Suprapubic skin (tissue), 4 donors: ENCODE data around the gene PRICKLE3. TPM values are rescaled to one million over a fixed set of nuclear protein-coding genes. Genes with fewer than 3 reads are reported as not detected.

Source experiments
- DNase-seq, 2 donors: peaks; one replicate each; pipeline ENCODE4 v3.0.0-alpha.2; 2019; ENCODE audit warnings: low spot score in 2 of 2
- H3K27ac ChIP-seq: fragments of 200-600 bp; sonication (generic); one replicate; pipeline ENCODE4 v1.5.1; 2019
- H3K27me3 ChIP-seq: fragments of 200-600 bp; sonication (generic); one replicate; pipeline ENCODE4 v1.5.1; 2019
- H3K36me3 ChIP-seq: fragments of 200-600 bp; sonication (generic); one replicate; pipeline ENCODE4 v1.5.1; 2019
- H3K4me1 ChIP-seq: fragments of 200-600 bp; sonication (generic); one replicate; pipeline ENCODE4 v1.5.1; 2019
- H3K4me3 ChIP-seq: fragments of 200-600 bp; sonication (generic); one replicate; pipeline ENCODE4 v1.5.1; 2019; ENCODE audit warnings: mild to moderate bottlenecking
- H3K9me3 ChIP-seq: fragments of 200-600 bp; sonication (generic); one replicate; pipeline ENCODE4 v1.5.1; 2019
- CTCF ChIP-seq, 2 donors: fragments of 200-600 bp in 1 of 2; fragments of 450-650 bp in 1 of 2; sonication (generic) in 1 of 2; IDR thresholded peaks; one replicate each; pipeline ENCODE4 v1.5.1; 2016 to 2019; ENCODE audit warnings: antibody characterized with exemption in 2 of 2, mild to moderate bottlenecking in 1 of 2, moderate library complexity in 1 of 2
- EP300 ChIP-seq: sonication (generic); formaldehyde crosslinking; IDR thresholded peaks from one replicate; pipeline ENCODE4 v1.6.1; 2017; ENCODE audit warnings: antibody characterized with exemption
- POLR2A ChIP-seq, 2 donors: fragments of 450-650 bp; IDR thresholded peaks; one replicate each; pipeline ENCODE4 v1.6.1; 2017; ENCODE audit warnings: antibody characterized with exemption in 2 of 2, mild to moderate bottlenecking in 2 of 2, moderate library complexity in 2 of 2
- POLR2AphosphoS5 ChIP-seq, 3 donors: sonication (generic); formaldehyde crosslinking; IDR thresholded peaks; one replicate each; pipeline ENCODE4 v1.6.1; 2017; ENCODE audit warnings: antibody characterized with exemption in 3 of 3
- WGBS: methylation state at CpG from one replicate; pipeline ENCODE4 v1.1.5; 2018; 5-methylcytosine and 5-hydroxymethylcytosine counted together
- total RNA-seq, 4 donors: library from RNA; depleted of rRNA; stranded (reverse); fragments of >200 nt; gene quantifications; one replicate each; pipeline ENCODE4 v1.1.0, GENCODE V29; 2016

Gene PRICKLE3
- total RNA-seq, 4 donors from 2014 or later = 20.8 to 47.9 (median 31.1) TPM

GRCh38 chrX:49202022-49202421, 15.8 kb upstream of the PRICKLE3 start:
- Histone ChIP-seq H3K27ac (no peak overlapping the region), H3K4me1 (peaks cover 7% of the 10 kb centered on the region), H3K36me3 (no peaks in the 10 kb centered on the region), H3K27me3 (no peaks in the 10 kb centered on the region), H3K9me3 (no peaks in the 10 kb centered on the region), H3K4me3 (no peak overlapping the region)
- WGBS = 88% methylated on average over 2 of the region's 2 CpGs
- no peak for TF ChIP-seq EP300
- TF ChIP-seq POLR2AphosphoS5 (IDR thresholded peaks at IDR 0.05) = no peak
- no peak for TF ChIP-seq CTCF (IDR thresholded peaks at IDR 0.05)
- no peak for TF ChIP-seq POLR2A (IDR thresholded peaks at IDR 0.05)
- no peak for DNase-seq

GRCh38 chrX:49199906-49200771, 14.0 kb upstream of the PRICKLE3 start, which contains the start of gene SYP:
Gene SYP, minus strand, starts transcription at chrX:49200193. Its CDS starts 7 bp downstream, at chrX:49200186.
- peak; percentile 91 to 92 for DNase-seq
- TF ChIP-seq CTCF (IDR thresholded peaks at IDR 0.05) = no peak
- peak in 1 of 2 donors; percentile 26 for TF ChIP-seq POLR2A (IDR thresholded peaks at IDR 0.05)
- Histone ChIP-seq H3K27ac (no peak within 1 kb of the TSS), H3K27me3 (no peaks in the 10 kb centered on the region), H3K36me3 (no peaks in the 10 kb centered on the region), H3K4me3 (peak within 1 kb of the TSS; percentile 45), H3K4me1 (peaks cover 7% of the 10 kb centered on the region), H3K9me3 (no peaks in the 10 kb centered on the region)
- WGBS = 32% methylated on average over 38 of the region's 61 CpGs

- Histone ChIP-seq H3K27me3 (no peaks in the 10 kb centered on the region), H3K36me3 (no peaks in the 10 kb centered on the region), H3K27ac (no peak overlapping the region), H3K9me3 (no peaks in the 10 kb centered on the region), H3K4me1 (peaks cover 7% of the 10 kb centered on the region), H3K4me3 (peak overlapping the region; percentile 45)
- no peak for DNase-seq
- TF ChIP-seq POLR2A (IDR thresholded peaks at IDR 0.05) = no peak
- no peak for TF ChIP-seq EP300
- no peak for TF ChIP-seq CTCF (IDR thresholded peaks at IDR 0.05)
- no peak for TF ChIP-seq POLR2AphosphoS5 (IDR thresholded peaks at IDR 0.05)
- 39% methylated on average over 11 of the region's 11 CpGs for WGBS
Observed at GRCh38 chrX:49199315-49199595, 13.1 kb upstream of the PRICKLE3 start.

- Histone ChIP-seq H3K4me3 (no peak overlapping the region), H3K27ac (no peak overlapping the region), H3K4me1 (peaks cover 7% of the 10 kb centered on the region), H3K36me3 (no peaks in the 10 kb centered on the region), H3K27me3 (no peaks in the 10 kb centered on the region), H3K9me3 (no peaks in the 10 kb centered on the region)
- WGBS = 47% methylated on average over 12 of the region's 12 CpGs
- no peak for DNase-seq
- TF ChIP-seq POLR2A (IDR thresholded peaks at IDR 0.05) (no peak), EP300 (no peak), CTCF (IDR thresholded peaks at IDR 0.05) (no peak)
Observed at GRCh38 chrX:49198540-49199314, 12.6 kb upstream of the PRICKLE3 start.

DNA sequence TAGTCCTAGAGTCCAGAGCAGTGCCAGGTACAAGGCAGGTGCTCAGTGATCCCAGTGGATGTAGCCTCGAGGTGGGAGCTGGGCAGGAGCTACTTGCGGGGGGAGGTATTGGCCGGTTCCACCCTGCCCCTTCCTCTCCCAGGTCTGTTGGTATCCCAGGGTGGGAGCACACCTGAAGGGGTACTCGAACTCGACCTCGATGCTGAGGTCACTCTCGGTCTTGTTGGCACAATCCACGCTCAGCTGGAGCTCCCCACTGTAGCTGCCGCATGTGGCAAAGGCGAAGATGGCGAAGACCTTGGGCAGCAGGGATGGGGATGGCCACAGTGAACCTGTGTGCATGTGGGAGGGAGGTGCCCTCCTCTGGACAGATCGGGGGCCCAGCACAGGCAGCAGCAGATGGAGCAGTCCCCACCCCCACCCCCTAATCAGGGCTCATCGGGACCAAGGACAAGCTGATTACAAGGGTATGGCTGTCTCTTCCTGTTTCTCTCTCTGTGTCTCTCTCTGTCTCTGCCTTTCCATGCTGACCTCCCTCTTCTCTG, 11.4 kb upstream of the PRICKLE3 start:
- Histone ChIP-seq H3K27ac (no peak overlapping the region), H3K27me3 (no peaks in the 10 kb centered on the region), H3K4me3 (no peak overlapping the region), H3K4me1 (peaks cover 7% of the 10 kb centered on the region), H3K9me3 (no peaks in the 10 kb centered on the region), H3K36me3 (no peaks in the 10 kb centered on the region)
- WGBS = 76% methylated on average over 12 of the region's 13 CpGs
- TF ChIP-seq POLR2AphosphoS5 (IDR thresholded peaks at IDR 0.05) = no peak
- no peak for TF ChIP-seq CTCF (IDR thresholded peaks at IDR 0.05)
- TF ChIP-seq EP300 = no peak
- no peak for TF ChIP-seq POLR2A (IDR thresholded peaks at IDR 0.05)
- DNase-seq = no peak
